Thoracic aorta (tissue), 2 donors: ENCODE measurements around the gene PKDCC. TPM values are rescaled to one million over a fixed set of nuclear protein-coding genes. Genes with fewer than 3 reads are reported as not detected.
"Not testable (repeated sequence)": the region's sequence is repeated elsewhere in the genome, so short reads cannot be mapped to it uniquely, and the experiment has no call there.

ENCODE experiments used
- ATAC-seq: fragments of 150-250 bp; one replicate; pipeline ENCODE4 v1.8.0; 2017; ENCODE audit warnings: low read depth; ENCODE audit not compliant: insufficient number of reproducible peaks, low FRiP score
- DNase-seq: peaks from one replicate; pipeline ENCODE4 v3.0.0-alpha.2; 2020; ENCODE audit warnings: low spot score
- H3K27ac ChIP-seq, 2 donors: fragments of 200-600 bp; sonication (generic); 1 replicate in 1 of 2; 2 replicates in 1 of 2; pipeline ENCODE4 v1.5.1; 2016; ENCODE audit warnings: mild to moderate bottlenecking in 2 of 2, moderate library complexity in 2 of 2
- H3K27me3 ChIP-seq: fragments of 200-600 bp; sonication (generic); replicated peaks from 2 replicates; pipeline ENCODE4 v1.6.0; 2016; ENCODE audit warnings: mild to moderate bottlenecking; ENCODE audit not compliant: insufficient read depth
- H3K36me3 ChIP-seq: fragments of 200-600 bp; sonication (generic); one replicate; pipeline ENCODE4 v1.5.1; 2016
- H3K4me1 ChIP-seq, 2 donors: fragments of 200-600 bp; sonication (generic); 1 replicate in 1 of 2; 2 replicates in 1 of 2; pipeline versions ENCODE4 v1.5.1 to v1.6.0; 2016; ENCODE audit warnings: low read depth in 2 of 2, mild to moderate bottlenecking in 1 of 2; ENCODE audit not compliant: control insufficient read depth in 1 of 2
- H3K4me3 ChIP-seq: fragments of 200-600 bp; sonication (generic); 2 replicates; pipeline ENCODE4 v1.5.1; 2016; ENCODE audit warnings: mild to moderate bottlenecking
- H3K9me3 ChIP-seq: fragments of 200-600 bp; sonication (generic); 2 replicates; pipeline ENCODE4 v1.5.1; 2016
- total RNA-seq, 2 donors: library from RNA; depleted of rRNA; stranded (reverse); fragments of >200 nt; gene quantifications; one replicate each; pipeline versions ENCODE4 v1.1.0 to v1.2.3, GENCODE V29; 2016
- TF ChIP-seq, protein P1 (sequence below): fragments of 200-600 bp; sonication (generic); IDR thresholded peaks from one replicate; pipeline ENCODE4 v1.5.1; 2019; ENCODE audit warnings: antibody characterized with exemption

Gene PKDCC
- total RNA-seq, 2 donors from 2014 or later: 75.8 to 225 TPM

DNA sequence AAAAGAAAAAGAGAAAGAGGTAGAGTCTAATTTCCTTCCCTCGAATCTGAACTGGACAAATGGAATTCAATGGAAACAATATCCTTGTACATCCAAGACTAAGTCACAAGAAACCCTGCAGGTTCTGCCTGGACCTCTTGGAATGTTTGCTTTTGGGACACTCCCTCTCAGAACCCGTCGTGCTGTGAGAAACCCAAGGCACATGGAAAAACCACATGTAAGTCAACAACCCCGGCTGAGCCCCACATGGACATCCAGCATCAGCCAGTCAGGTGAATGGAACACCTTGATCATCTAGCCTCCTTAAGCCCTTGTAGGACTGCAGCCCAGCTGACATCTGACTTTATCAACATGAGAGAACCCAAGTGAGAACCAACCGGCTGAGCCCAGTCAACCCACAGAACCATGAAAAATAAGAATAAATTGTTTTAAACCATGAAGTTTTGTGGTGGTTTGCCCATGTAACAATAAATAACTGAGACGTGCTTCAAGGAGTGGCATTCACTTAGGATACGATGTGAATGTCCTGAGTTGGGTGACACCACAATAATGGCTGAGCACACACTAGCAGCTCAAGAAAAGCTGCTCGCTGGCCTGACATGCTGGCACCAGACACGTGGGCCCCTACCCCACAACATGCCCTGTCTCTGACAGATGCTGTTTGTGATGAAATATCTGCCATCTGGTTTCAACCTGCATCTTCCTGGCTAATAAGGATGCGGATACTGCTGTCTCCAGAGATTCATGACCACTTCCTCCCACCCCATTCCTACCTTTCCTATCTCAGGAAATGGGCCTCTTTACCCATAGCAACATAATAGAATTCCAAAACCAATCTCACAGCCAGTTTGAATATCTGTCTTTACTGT lies 28.8 kb downstream of the PKDCC start:
- Histone ChIP-seq H3K27me3 (no peaks in the 10 kb centered on the region), H3K4me3 (no peak overlapping the region), H3K9me3 (no peaks in the 10 kb centered on the region), H3K27ac (no peak overlapping the region), H3K4me1 (no peaks in the 10 kb centered on the region), H3K36me3 (no peaks in the 10 kb centered on the region)
- ATAC-seq (no peak), DNase-seq (no peak)
- TF ChIP-seq, protein P1, sequence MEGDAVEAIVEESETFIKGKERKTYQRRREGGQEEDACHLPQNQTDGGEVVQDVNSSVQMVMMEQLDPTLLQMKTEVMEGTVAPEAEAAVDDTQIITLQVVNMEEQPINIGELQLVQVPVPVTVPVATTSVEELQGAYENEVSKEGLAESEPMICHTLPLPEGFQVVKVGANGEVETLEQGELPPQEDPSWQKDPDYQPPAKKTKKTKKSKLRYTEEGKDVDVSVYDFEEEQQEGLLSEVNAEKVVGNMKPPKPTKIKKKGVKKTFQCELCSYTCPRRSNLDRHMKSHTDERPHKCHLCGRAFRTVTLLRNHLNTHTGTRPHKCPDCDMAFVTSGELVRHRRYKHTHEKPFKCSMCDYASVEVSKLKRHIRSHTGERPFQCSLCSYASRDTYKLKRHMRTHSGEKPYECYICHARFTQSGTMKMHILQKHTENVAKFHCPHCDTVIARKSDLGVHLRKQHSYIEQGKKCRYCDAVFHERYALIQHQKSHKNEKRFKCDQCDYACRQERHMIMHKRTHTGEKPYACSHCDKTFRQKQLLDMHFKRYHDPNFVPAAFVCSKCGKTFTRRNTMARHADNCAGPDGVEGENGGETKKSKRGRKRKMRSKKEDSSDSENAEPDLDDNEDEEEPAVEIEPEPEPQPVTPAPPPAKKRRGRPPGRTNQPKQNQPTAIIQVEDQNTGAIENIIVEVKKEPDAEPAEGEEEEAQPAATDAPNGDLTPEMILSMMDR: no peak

DNA sequence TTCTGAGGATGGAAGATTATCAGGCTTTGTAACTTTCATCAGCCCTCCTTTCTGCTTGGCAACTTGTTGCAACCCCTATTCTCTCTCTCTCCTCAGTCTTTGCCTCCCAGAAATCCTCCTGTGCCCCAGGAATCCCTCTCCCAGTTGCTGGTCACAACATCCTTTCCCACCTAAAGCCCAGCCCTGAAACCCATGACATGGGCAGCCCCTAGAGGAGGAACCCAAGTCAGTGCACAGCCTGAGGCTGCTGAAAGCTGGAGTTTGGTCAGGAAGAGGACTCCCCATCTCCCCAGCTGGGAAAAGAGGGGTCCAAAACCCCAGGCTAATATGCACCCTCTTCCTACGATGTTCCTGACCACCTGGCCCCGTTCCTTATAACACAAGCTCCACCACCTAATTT lies 29.5 kb downstream of the PKDCC start:
- Histone ChIP-seq H3K4me1 (no peaks in the 10 kb centered on the region), H3K27ac (no peak overlapping the region), H3K4me3 (no peak overlapping the region), H3K9me3 (no peaks in the 10 kb centered on the region), H3K36me3 (no peaks in the 10 kb centered on the region), H3K27me3 (no peaks in the 10 kb centered on the region)
- TF ChIP-seq, protein P1: no peak
- DNase-seq (no peak), ATAC-seq (no peak)

DNA sequence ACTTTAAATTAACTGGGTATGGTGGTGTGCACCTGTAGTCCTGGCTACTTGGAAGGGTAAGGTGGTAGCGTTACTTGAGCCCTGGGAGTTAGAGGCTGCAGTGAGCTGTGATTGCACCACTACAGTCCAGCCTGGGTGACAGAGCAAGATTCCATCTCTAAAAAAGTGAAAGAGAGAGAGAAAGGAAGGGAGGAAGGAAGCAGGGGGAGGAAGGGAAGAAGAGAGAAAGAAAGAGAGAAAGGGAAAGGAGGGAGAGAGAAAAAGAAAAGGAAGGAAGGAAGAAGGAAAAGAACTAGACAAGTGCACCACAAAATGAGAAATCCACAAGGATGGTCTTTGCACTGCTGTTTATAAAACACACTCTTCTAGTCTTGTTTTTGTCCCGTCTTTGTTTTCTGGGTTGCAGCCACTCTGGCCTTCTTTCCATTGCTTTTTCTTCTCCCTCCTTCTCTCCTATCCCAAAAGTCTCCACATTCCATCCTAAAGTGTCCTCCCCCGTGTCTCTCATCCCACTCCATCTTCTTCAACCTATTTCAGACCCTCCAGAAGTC lies 32.0 kb downstream of the PKDCC start:
- Histone ChIP-seq H3K27ac (no peak overlapping the region), H3K36me3 (no peaks in the 10 kb centered on the region), H3K4me3 (no peak overlapping the region), H3K4me1 (peaks cover 10 to 19% of the 10 kb centered on the region in 2 donors), H3K27me3 (no peaks in the 10 kb centered on the region), H3K9me3 (no peaks in the 10 kb centered on the region)
- ATAC-seq: no peak
- TF ChIP-seq, protein P1: no peak
- no peak for DNase-seq

DNA sequence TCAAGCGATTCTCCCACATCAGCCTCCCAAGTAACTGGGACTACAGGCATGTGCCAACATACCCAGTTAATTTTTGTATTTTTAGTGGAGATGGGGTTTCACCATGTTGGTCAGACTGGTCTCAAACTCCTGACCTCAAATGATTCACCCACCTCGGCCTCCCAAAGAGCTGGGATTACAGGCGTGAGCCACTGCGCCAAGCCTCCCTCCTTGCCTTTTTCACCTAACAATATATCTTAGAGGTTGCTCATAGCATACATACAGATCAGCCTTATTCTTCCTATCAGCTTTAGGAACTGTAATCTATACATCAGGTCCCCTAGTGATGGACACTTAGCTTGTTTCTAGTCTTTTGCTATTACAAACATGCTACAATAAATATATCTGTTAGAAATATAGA lies 33.3 kb downstream of the PKDCC start:
- not testable (repeated sequence) for H3K27ac ChIP-seq, ATAC-seq, H3K4me3 ChIP-seq, DNase-seq, H3K36me3 ChIP-seq, H3K27me3 ChIP-seq, H3K9me3 ChIP-seq
- H3K4me1 ChIP-seq: peaks cover 11 to 19% of the 10 kb centered on the region in 2 donors

DNA sequence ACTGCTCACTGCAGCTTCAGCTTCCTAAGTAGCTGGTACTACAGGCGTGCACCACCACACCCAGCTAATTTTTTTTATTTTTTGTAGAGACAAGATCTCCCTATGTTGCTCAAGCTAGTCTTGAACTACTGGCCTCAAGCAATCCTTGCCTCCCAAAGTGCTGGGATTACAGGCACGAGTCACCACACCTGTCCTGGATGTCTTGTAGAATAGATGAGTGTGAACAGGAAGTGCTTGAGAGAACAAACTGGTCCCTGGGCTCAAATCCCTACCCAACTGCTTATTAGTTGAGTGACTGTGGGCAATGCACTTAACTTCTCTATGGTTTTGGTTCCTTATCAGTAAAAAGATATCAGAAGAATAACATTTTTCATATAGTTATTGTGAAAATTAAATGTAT lies 34.2 kb downstream of the PKDCC start:
- no peak for DNase-seq
- no peak for ATAC-seq

More for the DNA sequence above, 34.2 kb downstream of the PKDCC start:
- Histone ChIP-seq H3K9me3 (no peaks in the 10 kb centered on the region), H3K27ac (no peak overlapping the region), H3K27me3 (no peaks in the 10 kb centered on the region), H3K4me3 (no peak overlapping the region), H3K36me3 (no peaks in the 10 kb centered on the region), H3K4me1 (peaks cover 11 to 19% of the 10 kb centered on the region in 2 donors)
- TF ChIP-seq, protein P1: no peak
